Measurements from ENCODE around the gene ASTN2. TPM values are rescaled to one million over a fixed set of nuclear protein-coding genes. Genes with fewer than 3 reads are reported as not detected.

Gene ASTN2
- total RNA-seq, 1 donor from 2014 or later: 12.2 TPM

GRCh38 chr9:117013440-117013995 is 401.3 kb downstream of the ASTN2 start:
- Histone ChIP-seq H3K27me3 (ENCODE audit: control insufficient read depth, insufficient read depth, low read length) (no peaks in the 10 kb centered on the region), H3K36me3 (ENCODE audit: control insufficient read depth, insufficient read depth, low read length) (no peaks in the 10 kb centered on the region), H3K4me3 (ENCODE audit: low read depth, low read length) (no peak overlapping the region)
- DNase-seq (ENCODE audit: low read depth): no peak
- no peak for TF ChIP-seq CTCF (IDR thresholded peaks at IDR 0.05; ENCODE audit: insufficient read depth, low read length, poor library complexity, severe bottlenecking)

- Histone ChIP-seq H3K27me3 (ENCODE audit: control insufficient read depth, insufficient read depth, low read length) (no peaks in the 10 kb centered on the region), H3K36me3 (ENCODE audit: control insufficient read depth, insufficient read depth, low read length) (no peaks in the 10 kb centered on the region), H3K4me3 (ENCODE audit: low read depth, low read length) (no peak overlapping the region)
- no peak for DNase-seq (ENCODE audit: low read depth)
- no peak for TF ChIP-seq CTCF (IDR thresholded peaks at IDR 0.05; ENCODE audit: insufficient read depth, low read length, poor library complexity, severe bottlenecking)
These were observed 404.8 kb downstream of the ASTN2 start for GRCh38 chr9:117010061-117010460.

- no peak for DNase-seq (ENCODE audit: low read depth)
- no peaks in the 10 kb centered on the region for H3K27me3 ChIP-seq (ENCODE audit: control insufficient read depth, insufficient read depth, low read length)
- H3K36me3 ChIP-seq (ENCODE audit: control insufficient read depth, insufficient read depth, low read length): no peaks in the 10 kb centered on the region
- H3K4me3 ChIP-seq (ENCODE audit: low read depth, low read length): no peak overlapping the region
- TF ChIP-seq CTCF (IDR thresholded peaks at IDR 0.05; ENCODE audit: insufficient read depth, low read length, poor library complexity, severe bottlenecking): no peak
These were observed 406.0 kb downstream of the ASTN2 start for GRCh38 chr9:117008876-117009275.

- H3K36me3 ChIP-seq (ENCODE audit: control insufficient read depth, insufficient read depth, low read length): no peaks in the 10 kb centered on the region
- TF ChIP-seq CTCF (IDR thresholded peaks at IDR 0.05; ENCODE audit: insufficient read depth, low read length, poor library complexity, severe bottlenecking): no peak
These were observed 406.4 kb downstream of the ASTN2 start for GRCh38 chr9:117008461-117008860.

GRCh38 chr9:117002686-117003085 is 412.2 kb downstream of the ASTN2 start:
- no peak overlapping the region for H3K4me3 ChIP-seq (ENCODE audit: low read depth, low read length)
- H3K36me3 ChIP-seq (ENCODE audit: control insufficient read depth, insufficient read depth, low read length): no peaks in the 10 kb centered on the region
- no peaks in the 10 kb centered on the region for H3K27me3 ChIP-seq (ENCODE audit: control insufficient read depth, insufficient read depth, low read length)
- DNase-seq (ENCODE audit: low read depth): no peak
- no peak for TF ChIP-seq CTCF (IDR thresholded peaks at IDR 0.05; ENCODE audit: insufficient read depth, low read length, poor library complexity, severe bottlenecking)

More at GRCh38 chr9:117008461-117008860, 406.4 kb downstream of the ASTN2 start:
- H3K4me3 ChIP-seq (ENCODE audit: low read depth, low read length): no peak overlapping the region
- DNase-seq (ENCODE audit: low read depth): no peak
- H3K27me3 ChIP-seq (ENCODE audit: control insufficient read depth, insufficient read depth, low read length): no peaks in the 10 kb centered on the region

- TF ChIP-seq CTCF (IDR thresholded peaks at IDR 0.05; ENCODE audit: insufficient read depth, low read length, poor library complexity, severe bottlenecking): no peak
- no peaks in the 10 kb centered on the region for H3K36me3 ChIP-seq (ENCODE audit: control insufficient read depth, insufficient read depth, low read length)
- H3K27me3 ChIP-seq (ENCODE audit: control insufficient read depth, insufficient read depth, low read length): no peaks in the 10 kb centered on the region
- H3K4me3 ChIP-seq (ENCODE audit: low read depth, low read length): no peak overlapping the region
- DNase-seq (ENCODE audit: low read depth): no peak
These were observed 414.0 kb downstream of the ASTN2 start for GRCh38 chr9:117000834-117001233.
